Smooth muscle cell (in vitro differentiated cells): Measurements from ENCODE around the gene EYA3. TPM values are rescaled to one million over a fixed set of nuclear protein-coding genes. Genes with fewer than 3 reads are reported as not detected.

Experiments
- DNase-seq: peaks from one replicate; lab custom pipeline; 2025; ENCODE audit not compliant: unreplicated experiment; lab: John Stamatoyannopoulos, UW
- H2AFZ ChIP-seq: fragments of 200-600 bp; sonication (generic); 2 replicates; pipeline ENCODE4 v1.6.0; 2016; ENCODE audit warnings: antibody characterized with exemption, low read depth, mild to moderate bottlenecking
- H3F3A ChIP-seq: fragments of 200-600 bp; sonication (generic); 2 replicates; pipeline ENCODE4 v1.6.0; 2017; ENCODE audit warnings: antibody characterized with exemption, low read depth
- H3K27ac ChIP-seq: fragments of 200-600 bp; sonication (generic); 2 replicates; pipeline ENCODE4 v1.5.1; 2016; ENCODE audit warnings: low read depth, mild to moderate bottlenecking
- H3K27me3 ChIP-seq: fragments of 200-600 bp; sonication (generic); 2 replicates; pipeline ENCODE4 v1.6.1; 2016; ENCODE audit warnings: low read depth, mild to moderate bottlenecking
- H3K36me3 ChIP-seq: fragments of 200-600 bp; sonication (generic); 2 replicates; pipeline ENCODE4 v1.5.1; 2016; ENCODE audit warnings: low read depth
- H3K4me1 ChIP-seq: fragments of 200-600 bp; sonication (generic); 2 replicates; pipeline ENCODE4 v1.5.1; 2016; ENCODE audit warnings: low read depth
- H3K4me2 ChIP-seq: fragments of 200-600 bp; sonication (generic); 2 replicates; pipeline ENCODE4 v1.6.0; 2016; ENCODE audit warnings: mild to moderate bottlenecking
- H3K4me3 ChIP-seq: fragments of 200-600 bp; sonication (generic); 2 replicates; pipeline ENCODE4 v1.5.1; 2016; ENCODE audit warnings: mild to moderate bottlenecking
- H3K79me2 ChIP-seq: fragments of 200-600 bp; sonication (generic); 2 replicates; pipeline ENCODE4 v1.6.0; 2016; ENCODE audit warnings: low read depth, mild to moderate bottlenecking
- H3K9ac ChIP-seq: fragments of 200-600 bp; sonication (generic); 2 replicates; pipeline ENCODE4 v1.6.0; 2016; ENCODE audit warnings: low read depth
- H3K9me3 ChIP-seq: fragments of 200-600 bp; sonication (generic); replicated peaks from 2 replicates; pipeline ENCODE4 v1.5.1; 2016; ENCODE audit warnings: low read depth
- H4K20me1 ChIP-seq: fragments of 200-600 bp; sonication (generic); 2 replicates; pipeline ENCODE4 v1.6.0; 2016; ENCODE audit warnings: low read depth
- CTCF ChIP-seq: fragments of 200-600 bp; sonication (generic); IDR thresholded peaks from 2 replicates; pipeline ENCODE4 v1.5.1; 2017; ENCODE audit warnings: borderline replicate concordance, mild to moderate bottlenecking, antibody characterized with exemption; ENCODE audit not compliant: insufficient read depth, poor library complexity, severe bottlenecking
- WGBS: methylation state at CpG from one replicate; pipeline ENCODE4 v1.1.7; 2016; ENCODE audit warnings: low lambda C conversion rate; 5-methylcytosine and 5-hydroxymethylcytosine counted together
- polyA plus RNA-seq: library from polyadenylated mRNA; unstranded; fragments of >200 nt; fragmentation: Nextera tagmentation; extraction: Ambion mirVana; gene quantifications from 2 replicates; pipeline ENCODE4 v1.2.1, GENCODE V29; 2016
- total RNA-seq: library from RNA; depleted of rRNA; stranded (reverse); fragments of >200 nt; gene quantifications from 2 replicates; pipeline ENCODE4 v1.2.3, GENCODE V29; 2014

The EYA3 gene
- total and polyA plus RNA-seq, 2 experiments from 2014 or later, result 3.8 to 17.1 TPM

GRCh38 chr1:28099050-28099769 lies 10.8 kb upstream of the EYA3 start:
- no peaks in the 10 kb centered on the region for H3F3A ChIP-seq
- no peaks in the 10 kb centered on the region for H4K20me1 ChIP-seq

GRCh38 chr1:28097100-28097472 lies 8.7 kb upstream of the EYA3 start:
- Histone ChIP-seq H3K36me3 (no peaks in the 10 kb centered on the region), H3K9ac (no peak overlapping the region), H3K4me1 (no peaks in the 10 kb centered on the region), H2AFZ (no peak overlapping the region), H3F3A (no peaks in the 10 kb centered on the region), H3K4me3 (no peak overlapping the region), H3K27me3 (peaks cover 3% of the 10 kb centered on the region), H4K20me1 (no peaks in the 10 kb centered on the region), H3K4me2 (no peak overlapping the region), H3K79me2 (no peaks in the 10 kb centered on the region), H3K27ac (no peak overlapping the region), H3K9me3 (no peaks in the 10 kb centered on the region)
- no peak for TF ChIP-seq CTCF
- 93% methylated on average over 4 of the region's 4 CpGs for WGBS
- DNase-seq, result no peak

More at GRCh38 chr1:28099050-28099769, 10.8 kb upstream of the EYA3 start:
- no peak for TF ChIP-seq CTCF
- Histone ChIP-seq H2AFZ (no peak overlapping the region), H3K4me1 (no peaks in the 10 kb centered on the region), H3K27me3 (no peaks in the 10 kb centered on the region), H3K27ac (no peak overlapping the region), H3K79me2 (no peaks in the 10 kb centered on the region), H3K4me2 (no peak overlapping the region), H3K9ac (no peak overlapping the region), H3K36me3 (no peaks in the 10 kb centered on the region), H3K9me3 (no peaks in the 10 kb centered on the region), H3K4me3 (no peak overlapping the region)
- WGBS, result 96% methylated on average over 5 of the region's 5 CpGs
- DNase-seq, result no peak

- no peaks in the 10 kb centered on the region for H3K36me3 ChIP-seq
- no peaks in the 10 kb centered on the region for H4K20me1 ChIP-seq
- WGBS, result 96% methylated on average over 17 of the region's 17 CpGs
- no peak for TF ChIP-seq CTCF
- peaks cover 3% of the 10 kb centered on the region for H3K27me3 ChIP-seq
- no peak overlapping the region for H2AFZ ChIP-seq
- no peak overlapping the region for H3K9ac ChIP-seq
- no peak overlapping the region for H3K27ac ChIP-seq
- no peaks in the 10 kb centered on the region for H3K4me1 ChIP-seq
- H3K9me3 ChIP-seq, result no peaks in the 10 kb centered on the region
- no peak overlapping the region for H3K4me3 ChIP-seq
- H3K4me2 ChIP-seq, result no peak overlapping the region
- no peak for DNase-seq
- no peaks in the 10 kb centered on the region for H3K79me2 ChIP-seq
- no peaks in the 10 kb centered on the region for H3F3A ChIP-seq
Observed at GRCh38 chr1:28096210-28097099, 8.0 kb upstream of the EYA3 start.
